IPS-11a (cell line): ENCODE measurements around the gene ASNSD1.
"Not testable (repeated sequence)": the region's sequence is repeated elsewhere in the genome, so short reads cannot be mapped to it uniquely, and the experiment has no call there.

Experiments
- H3K4me3 ChIP-seq: one replicate; pipeline ENCODE4 v1.5.1; 2013; ENCODE audit warnings: low read depth, low read length, control low read depth

The ASNSD1 gene

GRCh38 chr2:189646521-189646920, 14.7 kb upstream of the ASNSD1 start:
- H3K4me3 ChIP-seq, result no peak overlapping the region

GRCh38 chr2:189648846-189649509, 12.3 kb upstream of the ASNSD1 start:
- H3K4me3 ChIP-seq, result no peak overlapping the region

GRCh38 chr2:189651284-189651683, 10.0 kb upstream of the ASNSD1 start:
- H3K4me3 ChIP-seq, result no peak overlapping the region

GRCh38 chr2:189653464-189653863, 7.8 kb upstream of the ASNSD1 start:
- H3K4me3 ChIP-seq, result not testable (repeated sequence)

- H3K4me3 ChIP-seq, result no peak overlapping the region
Observed at GRCh38 chr2:189654641-189655040, 6.6 kb upstream of the ASNSD1 start.

- H3K4me3 ChIP-seq, result no peak overlapping the region
Observed at GRCh38 chr2:189657867-189658266, 3.4 kb upstream of the ASNSD1 start.

- H3K4me3 ChIP-seq, result no peak overlapping the region
Observed at GRCh38 chr2:189658306-189659212, 2.7 kb upstream of the ASNSD1 start.

GRCh38 chr2:189659734-189660133, 1.5 kb upstream of the ASNSD1 start:
- H3K4me3 ChIP-seq, result no peak overlapping the region

- no peak overlapping the region for H3K4me3 ChIP-seq
Observed at GRCh38 chr2:189660803-189661147, 484 bp upstream of the ASNSD1 start.

- H3K4me3 ChIP-seq, result peak overlapping the region; percentile 98
Observed at GRCh38 chr2:189661957-189662321, 680 bp downstream of the ASNSD1 start.

- H3K4me3 ChIP-seq, result no peak overlapping the region
Observed at GRCh38 chr2:189662669-189663226, 1.5 kb downstream of the ASNSD1 start.

GRCh38 chr2:189663319-189663718, 2.1 kb downstream of the ASNSD1 start:
- H3K4me3 ChIP-seq, result not testable (repeated sequence)

GRCh38 chr2:189669913-189670312, 8.7 kb downstream of the ASNSD1 start:
- no peak overlapping the region for H3K4me3 ChIP-seq

- H3K4me3 ChIP-seq, result peak overlapping the region; percentile 79
Observed at GRCh38 chr2:189673661-189674373, 12.6 kb downstream of the ASNSD1 start.

- H3K4me3 ChIP-seq, result peak within 1 kb of the TSS; percentile 79
Observed at GRCh38 chr2:189674374-189675112, 13.3 kb downstream of the ASNSD1 start, which contains the start of gene ANKAR. Gene ANKAR, plus strand, starts transcription at chr2:189674670. Its CDS starts 1,821 bp downstream, at chr2:189676491.

- H3K4me3 ChIP-seq, result no peak overlapping the region
Observed at GRCh38 chr2:189676471-189676870, 15.2 kb downstream of the ASNSD1 start.

GRCh38 chr2:189679226-189679625, 18.0 kb downstream of the ASNSD1 start:
- no peak overlapping the region for H3K4me3 ChIP-seq

- H3K4me3 ChIP-seq, result no peak overlapping the region
Observed at GRCh38 chr2:189681203-189681602, 19.9 kb downstream of the ASNSD1 start.

GRCh38 chr2:189681903-189682302, 20.6 kb downstream of the ASNSD1 start:
- no peak overlapping the region for H3K4me3 ChIP-seq

GRCh38 chr2:189683348-189683747, 22.1 kb downstream of the ASNSD1 start:
- no peak overlapping the region for H3K4me3 ChIP-seq

GRCh38 chr2:189684811-189685210, 23.6 kb downstream of the ASNSD1 start:
- no peak overlapping the region for H3K4me3 ChIP-seq
